ENCODE results near the gene RAB9A.
"Not testable (repeated sequence)": the region's sequence is repeated elsewhere in the genome, so short reads cannot be mapped to it uniquely, and the experiment has no call there.

Gene RAB9A

GRCh38 chrX:13721371-13721770, 32.4 kb downstream of the RAB9A start:
- peaks cover 6 to 8% of the 10 kb centered on the region in 2 donors for H3K36me3 ChIP-seq (ENCODE audit: control insufficient read depth in 2 of 2, insufficient read depth in 2 of 2, low read length in 2 of 2)
- no peak overlapping the region for H3K4me3 ChIP-seq (ENCODE audit: low read length in 2 of 2)
- H3K27me3 ChIP-seq (ENCODE audit: control insufficient read depth in 1 of 2, insufficient read depth in 2 of 2, low read length in 2 of 2): no peaks in the 10 kb centered on the region
- peaks cover 16% of the 10 kb centered on the region for H3K4me1 ChIP-seq (ENCODE audit: control insufficient read depth, insufficient read depth, low read length)
- H3K9ac ChIP-seq (ENCODE audit: low read length in 2 of 2): no peak overlapping the region
- no peaks in the 10 kb centered on the region for H3K9me3 ChIP-seq (ENCODE audit: control insufficient read depth in 2 of 2, low read length in 2 of 2)
- peak overlapping the region; percentile 64 for H3K27ac ChIP-seq (ENCODE audit: low read length)

GRCh38 chrX:13721819-13722519, 33.0 kb downstream of the RAB9A start:
- Histone ChIP-seq H3K27ac (ENCODE audit: low read length) (peak overlapping the region; percentile 64), H3K4me3 (ENCODE audit: low read length in 2 of 2) (peak overlapping the region; percentile 29 to 35), H3K27me3 (ENCODE audit: control insufficient read depth in 1 of 2, insufficient read depth in 2 of 2, low read length in 2 of 2) (no peaks in the 10 kb centered on the region), H3K9me3 (ENCODE audit: control insufficient read depth in 2 of 2, low read length in 2 of 2) (no peaks in the 10 kb centered on the region), H3K36me3 (ENCODE audit: control insufficient read depth in 2 of 2, insufficient read depth in 2 of 2, low read length in 2 of 2) (peaks cover 4 to 8% of the 10 kb centered on the region in 2 donors), H3K9ac (ENCODE audit: low read length in 2 of 2) (peak overlapping the region in 1 of 2 donors; percentile 38), H3K4me1 (ENCODE audit: control insufficient read depth, insufficient read depth, low read length) (peaks cover 16% of the 10 kb centered on the region)

GRCh38 chrX:13724878-13725277, 36.0 kb downstream of the RAB9A start:
- H3K36me3 ChIP-seq (ENCODE audit: control insufficient read depth in 2 of 2, insufficient read depth in 2 of 2, low read length in 2 of 2); H3K4me3 ChIP-seq (ENCODE audit: low read length in 2 of 2); H3K4me1 ChIP-seq (ENCODE audit: control insufficient read depth, insufficient read depth, low read length); H3K9me3 ChIP-seq (ENCODE audit: control insufficient read depth in 2 of 2, low read length in 2 of 2); H3K27me3 ChIP-seq (ENCODE audit: control insufficient read depth in 1 of 2, insufficient read depth in 2 of 2, low read length in 2 of 2); H3K9ac ChIP-seq (ENCODE audit: low read length in 2 of 2); H3K27ac ChIP-seq (ENCODE audit: low read length): not testable (repeated sequence)

GRCh38 chrX:13726583-13726982, 37.7 kb downstream of the RAB9A start:
- not testable (repeated sequence) for H3K4me3 ChIP-seq (ENCODE audit: low read length in 2 of 2); H3K27ac ChIP-seq (ENCODE audit: low read length); H3K27me3 ChIP-seq (ENCODE audit: control insufficient read depth in 1 of 2, insufficient read depth in 2 of 2, low read length in 2 of 2); H3K36me3 ChIP-seq (ENCODE audit: control insufficient read depth in 2 of 2, insufficient read depth in 2 of 2, low read length in 2 of 2); H3K9me3 ChIP-seq (ENCODE audit: control insufficient read depth in 2 of 2, low read length in 2 of 2); H3K9ac ChIP-seq (ENCODE audit: low read length in 2 of 2); H3K4me1 ChIP-seq (ENCODE audit: control insufficient read depth, insufficient read depth, low read length)

- not testable (repeated sequence) for H3K27me3 ChIP-seq (ENCODE audit: control insufficient read depth in 1 of 2, insufficient read depth in 2 of 2, low read length in 2 of 2); H3K27ac ChIP-seq (ENCODE audit: low read length); H3K4me3 ChIP-seq (ENCODE audit: low read length in 2 of 2); H3K9me3 ChIP-seq (ENCODE audit: control insufficient read depth in 2 of 2, low read length in 2 of 2); H3K4me1 ChIP-seq (ENCODE audit: control insufficient read depth, insufficient read depth, low read length); H3K9ac ChIP-seq (ENCODE audit: low read length in 2 of 2); H3K36me3 ChIP-seq (ENCODE audit: control insufficient read depth in 2 of 2, insufficient read depth in 2 of 2, low read length in 2 of 2)
These were observed 41.6 kb downstream of the RAB9A start for GRCh38 chrX:13730523-13730922.

GRCh38 chrX:13732246-13733067, 43.5 kb downstream of the RAB9A start:
- Histone ChIP-seq H3K27ac (ENCODE audit: low read length) (peak overlapping the region; percentile 43), H3K9ac (ENCODE audit: low read length in 2 of 2) (peak overlapping the region in 1 of 2 donors; percentile 30), H3K4me1 (ENCODE audit: control insufficient read depth, insufficient read depth, low read length) (peaks cover 4% of the 10 kb centered on the region)

GRCh38 chrX:13733506-13733905, 44.6 kb downstream of the RAB9A start:
- no peaks in the 10 kb centered on the region for H3K27me3 ChIP-seq (ENCODE audit: control insufficient read depth in 1 of 2, insufficient read depth in 2 of 2, low read length in 2 of 2)
- H3K9me3 ChIP-seq (ENCODE audit: control insufficient read depth in 2 of 2, low read length in 2 of 2): no peaks in the 10 kb centered on the region
- no peaks in the 10 kb centered on the region for H3K36me3 ChIP-seq (ENCODE audit: control insufficient read depth in 2 of 2, insufficient read depth in 2 of 2, low read length in 2 of 2)
- peak overlapping the region; percentile 83 for H3K27ac ChIP-seq (ENCODE audit: low read length)
- H3K4me3 ChIP-seq (ENCODE audit: low read length in 2 of 2): peak overlapping the region; percentile 86 to 88
- H3K4me1 ChIP-seq (ENCODE audit: control insufficient read depth, insufficient read depth, low read length): peaks cover 4% of the 10 kb centered on the region
- H3K9ac ChIP-seq (ENCODE audit: low read length in 2 of 2): peak overlapping the region; percentile 93 to 95

More at GRCh38 chrX:13732246-13733067, 43.5 kb downstream of the RAB9A start:
- no peaks in the 10 kb centered on the region for H3K9me3 ChIP-seq (ENCODE audit: control insufficient read depth in 2 of 2, low read length in 2 of 2)
- no peaks in the 10 kb centered on the region for H3K36me3 ChIP-seq (ENCODE audit: control insufficient read depth in 2 of 2, insufficient read depth in 2 of 2, low read length in 2 of 2)
- no peaks in the 10 kb centered on the region for H3K27me3 ChIP-seq (ENCODE audit: control insufficient read depth in 1 of 2, insufficient read depth in 2 of 2, low read length in 2 of 2)
- peak overlapping the region in 1 of 2 donors; percentile 24 for H3K4me3 ChIP-seq (ENCODE audit: low read length in 2 of 2)

GRCh38 chrX:13734278-13735172, 45.6 kb downstream of the RAB9A start, which contains the start of the genes OFD1 and TRAPPC2:
TSS of gene OFD1 (plus strand) at chrX:13734748. CDS start at chrX:13735072, 324 bp downstream.
TSS of gene TRAPPC2 (minus strand) at chrX:13734620. CDS start at chrX:13719963, 14,657 bp downstream.
- Histone ChIP-seq H3K36me3 (ENCODE audit: control insufficient read depth in 2 of 2, insufficient read depth in 2 of 2, low read length in 2 of 2) (no peaks in the 10 kb centered on the region), H3K27me3 (ENCODE audit: control insufficient read depth in 1 of 2, insufficient read depth in 2 of 2, low read length in 2 of 2) (no peaks in the 10 kb centered on the region), H3K9me3 (ENCODE audit: control insufficient read depth in 2 of 2, low read length in 2 of 2) (no peaks in the 10 kb centered on the region), H3K4me1 (ENCODE audit: control insufficient read depth, insufficient read depth, low read length) (peaks cover 4% of the 10 kb centered on the region), H3K4me3 (ENCODE audit: low read length in 2 of 2) (peak within 1 kb of the TSS; percentile 86 to 88), H3K27ac (ENCODE audit: low read length) (peak within 1 kb of the TSS; percentile 83), H3K9ac (ENCODE audit: low read length in 2 of 2) (peak within 1 kb of the TSS; percentile 93 to 95)

GRCh38 chrX:13741695-13742094, 52.8 kb downstream of the RAB9A start:
- Histone ChIP-seq H3K36me3 (ENCODE audit: control insufficient read depth in 2 of 2, insufficient read depth in 2 of 2, low read length in 2 of 2) (peaks cover 0 to 6% of the 10 kb centered on the region in 2 donors), H3K4me1 (ENCODE audit: control insufficient read depth, insufficient read depth, low read length) (no peaks in the 10 kb centered on the region), H3K4me3 (ENCODE audit: low read length in 2 of 2) (no peak overlapping the region), H3K27ac (ENCODE audit: low read length) (no peak overlapping the region), H3K9me3 (ENCODE audit: control insufficient read depth in 2 of 2, low read length in 2 of 2) (no peaks in the 10 kb centered on the region), H3K9ac (ENCODE audit: low read length in 2 of 2) (no peak overlapping the region), H3K27me3 (ENCODE audit: control insufficient read depth in 1 of 2, insufficient read depth in 2 of 2, low read length in 2 of 2) (no peaks in the 10 kb centered on the region)
